Esophagus muscularis mucosa (tissue), 3 donors: ENCODE results near the gene ZNF653.

Experiments used
- CTCF ChIP-seq, 3 experiments: fragments of 200-600 bp in 2 of 3; fragments of 450-650 bp in 1 of 3; sonication (generic) in 2 of 3; IDR thresholded peaks; one replicate each; pipeline ENCODE4 v1.5.1; 2017 to 2019; ENCODE audit warnings: antibody characterized with exemption in 3 of 3, mild to moderate bottlenecking in 2 of 3, moderate library complexity in 1 of 3
- POLR2AphosphoS5 ChIP-seq, 2 donors: sonication (generic); formaldehyde crosslinking; IDR thresholded peaks; one replicate each; pipeline ENCODE4 v1.6.1; 2017; ENCODE audit warnings: antibody characterized with exemption in 2 of 2

GRCh38 chr19:11445141-11445540, 60.5 kb downstream of the ZNF653 start:
- no peak for TF ChIP-seq CTCF (IDR thresholded peaks at IDR 0.05)
- no peak for TF ChIP-seq POLR2AphosphoS5 (IDR thresholded peaks at IDR 0.05)
